Stimulated activated CD4-positive, alpha-beta T cell treated with anti-CD3 and anti-CD28 coated beads, Interleukin-1b, Interleukin-23, amount 100 ng/mL, for 1 hour (primary cell): Measurements from ENCODE around the gene PCDH9.
"Not testable (repeated sequence)": the region's sequence is repeated elsewhere in the genome, so short reads cannot be mapped to it uniquely, and the experiment has no call there.

Source experiments
- DNase-seq, 2 donors: peaks; one replicate each; pipeline ENCODE4 v3.0.0-alpha.2; 2020; ENCODE audit warnings: low read depth in 2 of 2

The PCDH9 gene

GRCh38 chr13:66344805-66345517, 885.2 kb downstream of the PCDH9 start:
- no peak for DNase-seq

- DNase-seq: no peak
Measured at GRCh38 chr13:66343224-66343828, 886.8 kb downstream of the PCDH9 start.

GRCh38 chr13:66341635-66342377, 888.3 kb downstream of the PCDH9 start:
- no peak for DNase-seq

DNA sequence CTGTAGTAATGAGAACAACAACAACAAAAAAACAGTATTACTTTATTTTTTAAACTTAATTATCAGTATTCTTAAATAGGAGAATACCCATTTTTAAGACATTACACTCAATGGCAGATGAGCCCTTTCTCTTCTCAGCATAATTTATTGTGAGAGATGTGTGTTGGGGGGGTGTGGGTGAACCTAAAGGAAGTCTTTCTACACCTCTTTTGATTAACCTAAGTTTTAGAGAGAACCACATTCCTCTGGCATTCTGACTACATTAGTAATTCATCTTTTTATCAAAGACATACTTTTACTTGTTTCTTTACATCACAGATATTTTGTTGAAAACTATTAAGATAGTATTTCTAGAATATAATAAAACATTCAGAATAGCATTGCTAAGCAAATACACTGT, 890.9 kb downstream of the PCDH9 start:
- no peak for DNase-seq

DNA sequence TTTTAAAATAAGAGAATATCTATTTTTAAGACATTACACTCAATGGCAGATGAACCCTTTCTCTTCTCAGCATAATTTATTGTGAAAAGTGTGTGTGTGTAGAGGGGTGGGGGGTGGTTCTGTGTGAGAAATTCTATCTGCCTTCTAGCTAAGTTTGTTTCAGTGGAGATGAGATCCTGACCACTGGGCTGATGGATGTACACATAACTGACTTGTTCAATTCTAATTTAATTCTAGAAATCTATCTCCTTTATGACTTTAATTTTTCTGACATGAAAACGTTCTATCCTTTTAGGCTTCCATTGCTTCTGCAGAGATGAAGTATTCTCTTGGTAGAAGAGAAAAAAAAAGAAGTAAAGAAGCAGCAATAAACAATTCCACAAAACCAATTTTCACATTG, 891.6 kb downstream of the PCDH9 start:
- DNase-seq: no peak

DNA sequence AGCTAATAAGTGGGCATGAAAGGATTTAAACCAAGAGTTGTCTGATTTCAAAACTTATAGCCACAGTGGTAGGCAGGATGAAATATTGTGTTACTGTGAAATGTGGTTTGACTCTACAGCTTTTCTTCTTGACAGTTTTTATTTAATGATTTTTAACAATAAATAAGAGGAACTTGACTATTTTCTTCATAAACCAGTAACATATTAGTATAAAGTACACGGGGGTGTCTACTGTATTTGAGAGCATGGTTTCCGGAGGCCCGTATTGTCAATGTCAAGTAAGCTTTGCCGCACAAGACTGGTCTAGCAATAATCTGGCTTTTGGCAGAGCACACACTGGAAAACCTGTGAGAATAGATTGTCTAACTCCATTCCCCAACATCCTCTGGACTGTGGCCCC, 894.5 kb downstream of the PCDH9 start:
- DNase-seq: no peak

DNA sequence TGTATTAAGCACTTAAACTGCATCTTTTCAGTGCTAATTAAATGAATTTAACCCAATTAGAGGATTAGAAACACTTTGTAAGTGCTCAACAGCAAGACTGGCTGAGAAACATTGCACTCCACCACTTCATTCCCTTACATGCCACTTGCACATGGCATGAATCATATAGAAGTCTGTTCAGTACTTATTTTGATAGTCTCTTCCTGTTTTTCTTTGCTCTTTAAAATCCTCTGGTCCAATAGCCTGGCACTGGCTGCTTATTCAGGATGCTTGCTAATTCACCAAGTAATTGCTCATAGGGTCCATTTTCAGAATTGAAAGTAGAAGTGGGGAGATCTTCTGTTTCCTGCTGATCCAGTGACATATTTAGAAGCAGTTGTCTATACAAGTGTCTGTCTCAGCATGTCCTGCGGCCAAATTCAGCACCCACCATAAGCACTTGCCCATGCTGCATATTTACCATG, 900.1 kb downstream of the PCDH9 start:
- DNase-seq: no peak

- DNase-seq: no peak
Measured at GRCh38 chr13:66328476-66328875, 901.7 kb downstream of the PCDH9 start.

- no peak for DNase-seq
Measured at GRCh38 chr13:66323745-66324347, 906.3 kb downstream of the PCDH9 start.

DNA sequence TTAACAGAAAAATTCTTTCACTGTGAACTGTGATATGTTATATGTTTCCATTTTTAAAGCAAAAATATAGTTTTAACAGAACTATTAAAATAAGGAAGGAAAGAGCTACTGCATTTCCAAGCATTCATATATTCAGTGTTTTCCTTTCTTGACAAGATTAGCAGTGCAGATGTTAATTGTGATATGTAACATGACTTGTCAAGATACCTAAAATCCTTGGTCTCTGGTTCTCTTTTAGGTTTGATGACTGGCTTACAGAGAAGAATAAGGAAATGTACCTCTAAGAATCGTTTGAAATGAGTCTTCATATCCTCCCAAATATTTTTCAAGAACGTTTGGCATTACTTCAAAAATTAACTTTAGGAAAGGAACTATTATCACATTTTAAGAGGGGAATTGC, 907.2 kb downstream of the PCDH9 start:
- DNase-seq: no peak

DNA sequence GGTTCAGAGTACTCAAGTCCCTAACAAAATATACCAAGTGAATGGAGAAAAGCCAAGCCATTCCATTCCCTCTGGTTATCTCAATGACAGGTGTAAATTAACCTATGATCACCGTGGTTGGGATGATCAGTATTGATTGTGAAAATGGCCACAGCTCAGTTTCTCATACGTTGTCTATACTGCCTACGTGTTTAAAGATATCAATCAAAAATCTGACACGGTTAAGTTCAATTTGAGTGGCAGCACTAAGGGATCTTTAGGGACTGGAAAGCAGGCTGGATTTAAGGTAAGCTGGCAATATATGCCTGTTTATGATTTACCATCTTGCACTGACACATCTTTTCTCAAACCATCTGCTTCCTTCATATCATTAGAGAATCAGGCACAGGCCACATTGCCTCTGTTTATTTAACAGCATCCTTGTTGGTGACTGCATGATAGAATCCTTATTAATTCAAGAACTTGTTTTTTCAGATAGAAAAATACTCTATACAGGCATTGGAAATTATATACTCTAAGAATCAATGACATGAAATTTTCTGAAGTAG, 907.9 kb downstream of the PCDH9 start:
- DNase-seq: no peak

- no peak for DNase-seq
Measured at GRCh38 chr13:66314911-66315310, 915.2 kb downstream of the PCDH9 start.

DNA sequence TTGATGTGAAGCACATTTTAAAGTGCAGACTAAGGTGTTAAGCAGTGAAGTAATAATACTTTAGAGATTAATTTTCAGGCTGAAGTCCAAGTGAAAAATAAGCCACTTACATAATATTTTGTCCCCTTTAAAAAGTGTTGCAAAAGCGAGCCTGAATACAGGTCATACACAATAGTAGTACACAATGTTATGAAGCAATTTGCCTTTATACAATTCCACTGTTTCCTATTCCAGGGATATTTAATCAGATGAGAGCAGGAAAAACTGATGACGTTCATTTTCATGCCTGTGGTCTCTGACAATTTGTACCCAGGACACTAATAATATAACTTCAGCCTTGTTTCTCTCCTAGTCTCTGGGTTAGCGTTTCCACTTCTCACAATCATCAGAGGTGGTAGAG, 916.7 kb downstream of the PCDH9 start:
- no peak for DNase-seq

- no peak for DNase-seq
Measured at GRCh38 chr13:66312312-66313087, 917.6 kb downstream of the PCDH9 start.

- no peak for DNase-seq
Measured at GRCh38 chr13:66305961-66306617, 924.0 kb downstream of the PCDH9 start.

- DNase-seq: no peak
Measured at GRCh38 chr13:66301482-66301881, 928.7 kb downstream of the PCDH9 start.

DNA sequence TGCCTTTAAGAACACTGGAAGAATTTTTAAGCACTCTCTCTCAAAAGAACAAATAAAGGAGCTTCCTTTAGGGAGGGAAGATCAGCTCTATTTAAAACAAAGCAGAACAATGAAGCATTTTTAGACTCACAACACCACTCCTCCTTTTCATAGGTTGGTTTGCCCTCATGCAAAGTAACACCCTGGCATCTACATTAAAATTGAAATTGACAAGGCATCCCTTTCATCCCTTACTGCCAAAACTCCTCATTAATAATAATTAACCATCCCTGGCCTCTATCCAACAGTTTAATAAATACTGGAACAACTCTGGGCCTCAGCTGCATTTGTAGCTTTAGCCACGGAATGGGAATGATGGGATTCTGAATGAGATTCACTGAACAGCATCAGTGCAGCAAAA, 929.1 kb downstream of the PCDH9 start:
- no peak for DNase-seq

- DNase-seq: no peak
Measured at GRCh38 chr13:66296875-66297274, 933.3 kb downstream of the PCDH9 start.

- no peak for DNase-seq
Measured at GRCh38 chr13:66296328-66296727, 933.8 kb downstream of the PCDH9 start.

DNA sequence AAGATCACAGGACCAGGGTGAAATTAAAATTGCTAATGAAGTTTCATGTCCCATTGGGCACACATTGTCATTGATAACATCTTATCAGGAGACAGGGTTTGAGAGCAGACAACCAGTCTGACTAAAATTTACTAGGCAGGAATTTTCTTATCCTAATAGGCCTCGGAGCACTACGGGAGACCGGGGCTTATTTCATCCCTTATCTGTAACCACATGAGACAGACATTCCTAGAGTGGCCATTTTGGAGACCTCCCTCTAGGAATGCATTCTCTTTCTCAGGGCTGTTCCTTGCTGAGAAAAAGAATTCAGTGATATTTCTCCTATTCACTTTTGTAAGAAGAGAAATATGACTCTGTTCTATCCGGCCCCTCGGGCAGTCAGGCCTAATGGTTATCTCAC, 943.3 kb downstream of the PCDH9 start:
- DNase-seq: not testable (repeated sequence)

DNA sequence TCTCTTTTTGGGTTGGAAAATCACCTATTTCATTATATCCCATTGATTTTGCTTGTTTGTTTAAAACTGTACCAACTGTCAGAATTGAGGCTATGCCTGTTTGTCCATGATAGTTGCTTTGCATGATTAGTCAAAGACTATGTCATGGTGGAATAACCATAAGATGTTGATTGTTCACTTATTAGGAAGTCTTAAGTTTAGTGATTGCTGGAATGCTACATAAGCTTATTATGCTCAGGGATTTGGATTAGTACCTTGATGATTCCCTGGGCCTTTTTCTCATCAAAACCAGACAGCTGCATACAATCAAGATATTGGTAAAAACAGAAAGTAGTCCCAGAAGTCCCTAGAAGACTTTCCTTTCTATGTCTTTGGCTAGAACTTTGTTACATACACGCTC, 954.7 kb downstream of the PCDH9 start:
- DNase-seq: no peak
